ENCODE results near the gene KIR3DL2.
"Not testable (repeated sequence)": the region's sequence is repeated elsewhere in the genome, so short reads cannot be mapped to it uniquely, and the experiment has no call there.

KIR3DL2 gene

GRCh38 chr19:54850061-54850640 is at the start of gene KIR3DL2:
Gene KIR3DL2, plus strand, starts transcription at chr19:54850443. Its CDS starts 33 bp downstream, at chr19:54850476.
- not testable (repeated sequence) for H3K4me3 ChIP-seq (replicated peaks; ENCODE audit: low read depth, low read length)

DNA sequence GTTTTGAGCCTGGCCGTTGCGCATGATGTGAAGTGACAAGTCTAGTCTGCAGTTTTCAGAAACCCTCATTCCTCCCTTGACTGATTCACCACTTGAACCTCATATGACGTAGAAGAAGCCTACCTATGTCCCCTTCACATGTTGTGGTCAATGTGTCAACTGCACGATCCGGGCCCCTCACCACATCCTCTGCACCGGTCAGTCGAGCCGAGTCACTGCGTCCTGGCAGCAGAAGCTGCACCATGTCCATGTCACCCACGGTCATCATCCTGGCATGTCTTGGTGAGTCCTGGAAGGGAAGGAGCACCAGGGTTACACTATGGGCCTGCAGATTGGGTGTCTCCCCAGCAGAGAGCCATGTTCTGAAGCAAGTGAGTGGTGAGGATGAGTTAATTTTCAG is 46.8 kb upstream of the KIR3DL2 start, which contains the start of gene KIR2DL4:
TSS of gene KIR2DL4 (plus strand) at position 201 of the 400 bp plus-strand sequence. CDS start at position 243, 42 bp downstream.
- no peak within 1 kb of the TSS for H3K4me3 ChIP-seq (replicated peaks; ENCODE audit: low read depth, low read length)
- TF ChIP-seq CTCF (IDR thresholded peaks at IDR 0.05; ENCODE audit: low read length, missing control alignments), result no peak
- no peak for DNase-seq (ENCODE audit: low read depth)

More at GRCh38 chr19:54850061-54850640, at the start of gene KIR3DL2:
- DNase-seq (ENCODE audit: low read depth), result not testable (repeated sequence)

- no peak overlapping the region for H3K4me3 ChIP-seq (replicated peaks; ENCODE audit: low read depth, low read length)
- DNase-seq (ENCODE audit: low read depth), result no peak
- no peak for TF ChIP-seq CTCF (IDR thresholded peaks at IDR 0.05; ENCODE audit: low read length, missing control alignments)
These were observed 46.1 kb upstream of the KIR3DL2 start for GRCh38 chr19:54804101-54804500.

- TF ChIP-seq CTCF (IDR thresholded peaks at IDR 0.05; ENCODE audit: low read length, missing control alignments), result no peak
- no peak overlapping the region for H3K4me3 ChIP-seq (replicated peaks; ENCODE audit: low read depth, low read length)
- no peak for DNase-seq (ENCODE audit: low read depth)
These were observed 45.7 kb upstream of the KIR3DL2 start for GRCh38 chr19:54804571-54804970.

DNA sequence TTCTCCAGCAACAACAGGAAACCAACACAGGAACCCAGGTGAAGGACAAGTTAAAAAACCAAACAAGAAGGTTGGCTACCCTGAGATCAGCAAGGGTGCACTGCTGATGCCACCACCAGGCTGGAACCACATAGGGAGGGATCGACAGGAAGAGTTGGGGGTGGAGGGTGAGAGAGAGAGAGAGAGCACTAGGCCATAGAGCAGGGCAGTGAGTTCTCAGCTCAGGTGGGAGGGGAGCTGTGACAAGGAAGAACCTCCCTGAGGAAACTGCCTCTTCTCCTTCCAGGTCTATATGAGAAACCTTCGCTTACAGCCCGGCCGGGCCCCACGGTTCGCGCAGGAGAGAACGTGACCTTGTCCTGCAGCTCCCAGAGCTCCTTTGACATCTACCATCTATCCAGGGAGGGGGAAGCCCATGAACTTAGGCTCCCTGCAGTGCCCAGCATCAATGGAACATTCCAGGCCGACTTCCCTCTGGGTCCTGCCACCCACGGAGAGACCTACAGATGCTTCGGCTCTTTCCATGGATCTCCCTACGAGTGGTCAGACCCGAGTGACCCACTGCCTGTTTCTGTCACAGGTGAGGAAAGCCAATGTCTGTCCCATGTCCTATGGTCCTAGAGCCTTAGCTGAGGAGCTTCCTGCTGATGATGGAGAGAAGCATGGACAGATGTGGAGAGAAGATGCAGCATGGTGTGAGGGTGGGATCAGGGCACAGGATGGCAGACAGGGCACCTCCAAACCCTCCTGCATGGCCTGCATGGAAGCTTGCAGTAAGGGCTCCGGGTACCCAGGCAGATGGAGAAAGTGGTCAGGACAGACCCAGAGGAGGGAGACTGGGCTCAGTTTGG is 44.4 kb upstream of the KIR3DL2 start:
- no peak overlapping the region for H3K4me3 ChIP-seq (replicated peaks; ENCODE audit: low read depth, low read length)
- no peak for DNase-seq (ENCODE audit: low read depth)
- no peak for TF ChIP-seq CTCF (IDR thresholded peaks at IDR 0.05; ENCODE audit: low read length, missing control alignments)

DNA sequence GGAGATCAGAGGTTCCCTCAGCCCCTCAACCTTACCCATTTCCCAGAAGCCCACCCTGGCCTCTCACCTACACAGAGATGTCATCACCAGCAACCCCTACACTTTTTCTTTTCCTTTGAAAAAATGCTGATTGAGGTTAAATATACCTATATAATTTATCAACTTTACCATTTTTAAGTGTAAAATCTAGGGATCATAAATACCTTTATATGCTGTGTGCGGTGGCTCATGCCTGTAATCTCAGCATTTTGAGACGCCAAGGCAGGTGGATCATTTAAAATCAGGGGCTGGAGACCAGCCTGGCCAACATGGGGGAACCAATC is 43.8 kb upstream of the KIR3DL2 start:
- no peak for DNase-seq (ENCODE audit: low read depth)
- no peak for TF ChIP-seq CTCF (IDR thresholded peaks at IDR 0.05; ENCODE audit: low read length, missing control alignments)

DNA sequence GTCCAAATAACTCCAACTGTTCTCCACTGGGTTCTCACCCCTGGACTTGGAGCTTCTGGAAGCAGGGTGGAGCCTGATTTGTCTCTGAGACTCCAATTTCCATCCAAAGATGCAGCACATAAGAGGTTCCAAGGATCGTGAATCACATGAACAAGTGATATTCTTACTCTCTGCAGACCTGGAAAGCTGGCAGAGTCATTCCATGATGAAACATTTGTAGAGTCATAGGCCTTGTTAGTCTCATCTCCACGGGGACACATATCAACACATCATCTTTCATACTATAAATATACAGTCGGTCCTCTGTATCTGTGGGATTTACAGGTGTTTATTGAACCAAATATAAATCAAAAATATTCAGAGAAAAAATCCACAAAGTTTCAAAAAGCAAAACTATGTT is 35.7 kb upstream of the KIR3DL2 start:
- not testable (repeated sequence) for H3K4me3 ChIP-seq (replicated peaks; ENCODE audit: low read depth, low read length); DNase-seq (ENCODE audit: low read depth)

More for the DNA sequence above, 43.8 kb upstream of the KIR3DL2 start:
- H3K4me3 ChIP-seq (replicated peaks; ENCODE audit: low read depth, low read length), result no peak overlapping the region

- H3K4me3 ChIP-seq (replicated peaks; ENCODE audit: low read depth, low read length); DNase-seq (ENCODE audit: low read depth): not testable (repeated sequence)
These were observed 34.0 kb upstream of the KIR3DL2 start, which contains the start of gene KIR3DL1 for GRCh38 chr19:54816251-54816650. Gene KIR3DL1, plus strand, starts transcription at chr19:54816468.
